SK-N-SH (cell line): ENCODE measurements around the gene PHF20. TPM values are rescaled to one million over a fixed set of nuclear protein-coding genes. Genes with fewer than 3 reads are reported as not detected.

Source experiments
- CTCF ChIA-PET: fragments of 300-600, 350-600 bp; formaldehyde crosslinking; extraction: SDS; loops from one replicate; lab custom pipeline; 2021; lab: Yijun Ruan, JAX
- POLR2A ChIA-PET: fragments of 350-600 bp; sonication (Branson Sonifier 250); formaldehyde crosslinking; extraction: SDS; loops from one replicate; lab custom pipeline; 2020; ENCODE audit warnings: antibody characterized with exemption, inconsistent platforms; lab: Yijun Ruan, JAX
- DNase-seq: peaks from one replicate; pipeline ENCODE4 v3.0.0; 2012
- H2AFZ ChIP-seq: fragments of 200-600 bp; sonication (generic); 2 replicates; pipeline ENCODE4 v1.8.1; 2016; ENCODE audit warnings: antibody characterized with exemption, mild to moderate bottlenecking, low read depth
- H3F3A ChIP-seq: fragments of 200-600 bp; sonication (generic); replicated peaks from 2 replicates; pipeline ENCODE3; 2016; ENCODE audit warnings: antibody characterized with exemption, mild to moderate bottlenecking; ENCODE audit not compliant: insufficient read depth
- H3K27ac ChIP-seq, 2 experiments: fragments of 200-500 bp in 1 of 2; fragments of 200-600 bp in 1 of 2; sonication (Bioruptor generic) in 1 of 2; sonication (generic), shearing (Covaris generic) in 1 of 2; 2 replicates each; pipeline versions ENCODE4 v1.5.1 to v1.6.1; 2014 to 2016; ENCODE audit warnings: low read depth in 2 of 2, inconsistent platforms in 1 of 2, low read length in 1 of 2, mild to moderate bottlenecking in 1 of 2, mixed read lengths in 1 of 2
- H3K27me3 ChIP-seq: fragments of 200-600 bp; sonication (generic), shearing (Covaris generic); 2 replicates; pipeline ENCODE4 v1.6.1; 2016; ENCODE audit warnings: mixed run types; ENCODE audit not compliant: insufficient read depth
- H3K36me3 ChIP-seq, 2 experiments: fragments of 200-500 bp in 1 of 2; fragments of 200-600 bp in 1 of 2; sonication (Bioruptor generic) in 1 of 2; sonication (generic) in 1 of 2; replicated peaks in 1 of 2; 2 replicates each; pipeline versions ENCODE3 to v1.5.1; 2014 to 2016; ENCODE audit warnings: low read length in 1 of 2, mild to moderate bottlenecking in 1 of 2; ENCODE audit not compliant: insufficient read depth in 2 of 2, control insufficient read depth in 1 of 2
- H3K4me1 ChIP-seq, 2 experiments: fragments of 200-500 bp in 1 of 2; fragments of 200-600 bp in 1 of 2; sonication (Bioruptor generic) in 1 of 2; sonication (generic), shearing (Covaris generic) in 1 of 2; 2 replicates each; pipeline versions ENCODE4 v1.5.1 to v1.6.1; 2014 to 2016; ENCODE audit warnings: low read depth in 1 of 2, low read length in 1 of 2, mixed run types in 1 of 2; ENCODE audit not compliant: insufficient read depth in 2 of 2, control insufficient read depth in 1 of 2
- H3K4me2 ChIP-seq: fragments of 200-600 bp; sonication (generic), shearing (Covaris generic); 2 replicates; pipeline ENCODE4 v1.6.1; 2017; ENCODE audit warnings: mixed run types
- H3K4me3 ChIP-seq, 2 experiments: fragments of 200-500 bp in 1 of 2; fragments of 200-600 bp in 1 of 2; sonication (Bioruptor generic) in 1 of 2; sonication (generic), shearing (Covaris generic) in 1 of 2; 2 replicates each; pipeline versions ENCODE4 v1.5.1 to v1.8.1; 2014 to 2016; ENCODE audit warnings: low read depth in 2 of 2, inconsistent platforms in 1 of 2, low read length in 1 of 2, mild to moderate bottlenecking in 1 of 2, mixed read lengths in 1 of 2, moderate library complexity in 1 of 2
- H3K79me2 ChIP-seq: fragments of 200-600 bp; sonication (generic); 2 replicates; pipeline ENCODE4 v1.8.1; 2017; ENCODE audit warnings: mild to moderate bottlenecking; ENCODE audit not compliant: insufficient read depth
- H3K9ac ChIP-seq: fragments of 200-600 bp; sonication (generic); 2 replicates; pipeline ENCODE4 v1.6.1; 2017; ENCODE audit warnings: mixed run types
- H3K9me2 ChIP-seq: fragments of 200-600 bp; sonication (generic); 2 replicates; pipeline ENCODE4 v1.6.1; 2017; ENCODE audit warnings: mixed run types
- H3K9me3 ChIP-seq: fragments of 200-600 bp; sonication (generic); 2 replicates; pipeline ENCODE4 v1.6.1; 2017; ENCODE audit warnings: mixed run types, mild to moderate bottlenecking, moderate library complexity
- H4K20me1 ChIP-seq: fragments of 200-600 bp; sonication (generic); 2 replicates; pipeline ENCODE4 v1.6.1; 2017; ENCODE audit warnings: mild to moderate bottlenecking, mixed run types; ENCODE audit not compliant: insufficient read depth
- EP300 ChIP-seq, 2 experiments: IDR thresholded peaks; 2 replicates each; pipeline versions ENCODE4 v1.4.0 to v1.6.1; 2012; ENCODE audit warnings: borderline replicate concordance in 1 of 2, low read depth in 1 of 2, low read length in 1 of 2
- FOXM1 ChIP-seq: IDR thresholded peaks from 2 replicates; pipeline ENCODE4 v1.4.0; 2012; ENCODE audit warnings: low read depth, mild to moderate bottlenecking
- JUND ChIP-seq: IDR thresholded peaks from 2 replicates; pipeline ENCODE4 v1.4.0; 2012
- MEF2A ChIP-seq: IDR thresholded peaks from 2 replicates; pipeline ENCODE4 v1.4.0; 2012; ENCODE audit warnings: low read depth, borderline replicate concordance
- MXI1 ChIP-seq: IDR thresholded peaks from 2 replicates; pipeline ENCODE4 v1.6.1; 2012; ENCODE audit warnings: mild to moderate bottlenecking, low read depth, low read length, improper control_type of control experiment
- NFIC ChIP-seq: IDR thresholded peaks from 2 replicates; pipeline ENCODE4 v1.4.0; 2012; ENCODE audit warnings: borderline replicate concordance
- RAD21 ChIP-seq: IDR thresholded peaks from 2 replicates; pipeline ENCODE4 v1.6.1; 2012; ENCODE audit warnings: mild to moderate bottlenecking, low read length
- RCOR1 ChIP-seq: fragments of 150-350 bp; IDR thresholded peaks from 2 replicates; pipeline ENCODE4 v1.6.1; 2017; ENCODE audit warnings: antibody characterized with exemption, low read length
- RFX5 ChIP-seq: IDR thresholded peaks from 2 replicates; pipeline ENCODE4 v1.6.1; 2012; ENCODE audit warnings: mild to moderate bottlenecking, improper control_type of control experiment, low read length
- WGBS: methylation state at CpG from one replicate; pipeline ENCODE4 v1.1.6; 2017; ENCODE audit warnings: low lambda C conversion rate; 5-methylcytosine and 5-hydroxymethylcytosine counted together
- polyA plus RNA-seq, 3 experiments: library from polyadenylated mRNA; depleted of rRNA; stranded (reverse); fragments of >200 nt; gene quantifications; 2 replicates each; pipeline ENCODE4 v1.2.3, GENCODE V29; 2012
- TF ChIP-seq, protein P1 (sequence below): IDR thresholded peaks from 2 replicates; pipeline ENCODE4 v1.4.0; 2012; ENCODE audit warnings: low read depth, borderline replicate concordance
- TF ChIP-seq, protein P2 (sequence below): fragments of 150-350 bp; IDR thresholded peaks from 2 replicates; pipeline ENCODE4 v1.6.1; 2016; ENCODE audit warnings: mild to moderate bottlenecking, low read depth, low read length
- TF ChIP-seq, protein P3 (sequence below): fragments of 150-350 bp; IDR thresholded peaks from 2 replicates; pipeline ENCODE4 v1.6.1; 2017; ENCODE audit warnings: antibody characterized with exemption, low read length, low read depth, borderline replicate concordance

PHF20 gene
- polyA plus RNA-seq, 1 of the 3 experiments (the other 2 are of a cell fraction), result 23.8 TPM

DNA sequence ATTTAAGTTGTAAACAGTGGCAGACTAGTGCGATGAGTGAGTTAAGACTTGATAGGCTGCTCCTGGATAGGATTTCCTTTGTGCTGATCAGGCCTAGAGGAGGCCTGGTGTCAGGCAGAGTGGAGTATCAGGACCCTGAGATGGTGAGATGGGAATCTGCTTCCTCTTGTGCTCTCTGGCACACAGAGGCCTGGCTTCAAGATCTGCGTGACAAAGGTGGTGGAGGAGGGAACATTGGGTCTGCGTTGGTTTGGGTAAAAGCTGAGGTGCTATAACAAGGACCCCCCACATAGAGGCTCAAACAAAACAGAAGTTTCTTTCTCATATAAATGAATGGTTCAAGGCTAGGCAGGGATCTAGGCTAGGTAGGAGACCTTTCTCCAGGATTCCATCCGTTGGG, 162.2 kb downstream of the PHF20 start:
- no peaks in the 10 kb centered on the region for H4K20me1 ChIP-seq
- ChIA-PET POLR2A (no interaction called here), CTCF (interaction anchor here (0.9 to 1.6 kb wide), 3 partner anchors 12 to 205 kb away, joined by 3 to 5 read pairs (median 3); no protein-coding TSS in a partner anchor)
- no peak overlapping the region for H2AFZ ChIP-seq
- peaks cover 0 to 2% of the 10 kb centered on the region in 2 experiments; a peak in 1 of 4 replicates for H3K4me1 ChIP-seq
- TF ChIP-seq MXI1 (no peak), MEF2A (no peak), FOXM1 (no peak), JUND (no peak), RAD21 (no peak)
- TF ChIP-seq, protein P1, sequence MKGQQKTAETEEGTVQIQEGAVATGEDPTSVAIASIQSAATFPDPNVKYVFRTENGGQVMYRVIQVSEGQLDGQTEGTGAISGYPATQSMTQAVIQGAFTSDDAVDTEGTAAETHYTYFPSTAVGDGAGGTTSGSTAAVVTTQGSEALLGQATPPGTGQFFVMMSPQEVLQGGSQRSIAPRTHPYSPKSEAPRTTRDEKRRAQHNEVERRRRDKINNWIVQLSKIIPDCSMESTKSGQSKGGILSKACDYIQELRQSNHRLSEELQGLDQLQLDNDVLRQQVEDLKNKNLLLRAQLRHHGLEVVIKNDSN, result no peak
- TF ChIP-seq, protein P2, sequence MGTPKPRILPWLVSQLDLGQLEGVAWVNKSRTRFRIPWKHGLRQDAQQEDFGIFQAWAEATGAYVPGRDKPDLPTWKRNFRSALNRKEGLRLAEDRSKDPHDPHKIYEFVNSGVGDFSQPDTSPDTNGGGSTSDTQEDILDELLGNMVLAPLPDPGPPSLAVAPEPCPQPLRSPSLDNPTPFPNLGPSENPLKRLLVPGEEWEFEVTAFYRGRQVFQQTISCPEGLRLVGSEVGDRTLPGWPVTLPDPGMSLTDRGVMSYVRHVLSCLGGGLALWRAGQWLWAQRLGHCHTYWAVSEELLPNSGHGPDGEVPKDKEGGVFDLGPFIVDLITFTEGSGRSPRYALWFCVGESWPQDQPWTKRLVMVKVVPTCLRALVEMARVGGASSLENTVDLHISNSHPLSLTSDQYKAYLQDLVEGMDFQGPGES, result no peak
- TF ChIP-seq, protein P3, sequence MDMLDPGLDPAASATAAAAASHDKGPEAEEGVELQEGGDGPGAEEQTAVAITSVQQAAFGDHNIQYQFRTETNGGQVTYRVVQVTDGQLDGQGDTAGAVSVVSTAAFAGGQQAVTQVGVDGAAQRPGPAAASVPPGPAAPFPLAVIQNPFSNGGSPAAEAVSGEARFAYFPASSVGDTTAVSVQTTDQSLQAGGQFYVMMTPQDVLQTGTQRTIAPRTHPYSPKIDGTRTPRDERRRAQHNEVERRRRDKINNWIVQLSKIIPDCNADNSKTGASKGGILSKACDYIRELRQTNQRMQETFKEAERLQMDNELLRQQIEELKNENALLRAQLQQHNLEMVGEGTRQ, result no peak
- H3K9me3 ChIP-seq, result no peaks in the 10 kb centered on the region
- no peak overlapping the region for H3K9ac ChIP-seq
- WGBS, result 98% methylated on average over 4 of the region's 4 CpGs
- no peaks in the 10 kb centered on the region for H3K27me3 ChIP-seq
- no peaks in the 10 kb centered on the region for H3F3A ChIP-seq
- H3K9me2 ChIP-seq, result no peaks in the 10 kb centered on the region
- no peak overlapping the region for H3K4me2 ChIP-seq
- no peak overlapping the region for H3K27ac ChIP-seq
- H3K4me3 ChIP-seq, result no peak overlapping the region
- no peak for DNase-seq
- peaks cover 4% of the 10 kb centered on the region for H3K79me2 ChIP-seq
- peaks cover 9 to 16% of the 10 kb centered on the region in 2 experiments for H3K36me3 ChIP-seq

DNA sequence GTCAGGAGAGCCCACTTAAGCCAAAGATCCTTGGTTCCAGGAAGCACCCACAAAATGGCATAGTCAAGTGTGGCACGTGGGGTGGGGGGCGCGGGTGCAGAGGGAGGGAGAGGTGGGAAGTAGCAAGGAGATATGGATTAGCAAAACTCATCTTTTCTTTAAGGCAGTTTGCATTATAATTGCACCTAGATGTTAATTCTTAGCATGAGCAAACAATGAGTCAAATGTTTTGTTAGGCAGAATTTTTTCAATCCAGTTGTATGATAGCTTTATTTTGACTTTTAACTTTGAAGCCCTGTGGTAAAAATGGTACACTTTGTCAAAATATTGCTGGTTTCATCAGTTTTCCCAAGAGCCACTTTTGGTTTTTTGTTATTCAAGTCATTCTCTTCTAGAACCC, 167.4 kb downstream of the PHF20 start:
- no peak overlapping the region for H2AFZ ChIP-seq
- no peak overlapping the region for H3K9ac ChIP-seq
- H3K4me2 ChIP-seq, result no peak overlapping the region
- WGBS, result 98% methylated on average over 3 of the region's 3 CpGs
- DNase-seq, result no peak
- H3K27me3 ChIP-seq, result no peaks in the 10 kb centered on the region
- H3K79me2 ChIP-seq, result peaks cover 4% of the 10 kb centered on the region; the same call in 1 of the 2 replicates
- no peaks in the 10 kb centered on the region for H3K9me2 ChIP-seq
- no peak overlapping the region for H3K27ac ChIP-seq
- ChIA-PET POLR2A (no interaction called here), CTCF (interaction anchor here (5.8 kb wide), 1 partner anchor 15 kb away, joined by 29 read pairs; the partner anchor contains the start of gene SCAND1)
- TF ChIP-seq RFX5 (no peak), JUND (no peak), EP300 (IDR thresholded peaks at IDR 0.05; ENCODE audit: borderline replicate concordance in 1 of 2, low read depth in 1 of 2, low read length in 1 of 2) (no peak), NFIC (no peak), RCOR1 (no peak)
- H3F3A ChIP-seq, result no peaks in the 10 kb centered on the region
- H3K4me1 ChIP-seq, result peaks cover 0 to 5% of the 10 kb centered on the region in 2 experiments; a peak in 1 of 4 replicates
- no peak overlapping the region for H3K4me3 ChIP-seq
- no peaks in the 10 kb centered on the region for H3K9me3 ChIP-seq
- H4K20me1 ChIP-seq, result no peaks in the 10 kb centered on the region
- peaks cover 11 to 31% of the 10 kb centered on the region in 2 experiments for H3K36me3 ChIP-seq
